Measurements from ENCODE around the gene MANBA.

DNA sequence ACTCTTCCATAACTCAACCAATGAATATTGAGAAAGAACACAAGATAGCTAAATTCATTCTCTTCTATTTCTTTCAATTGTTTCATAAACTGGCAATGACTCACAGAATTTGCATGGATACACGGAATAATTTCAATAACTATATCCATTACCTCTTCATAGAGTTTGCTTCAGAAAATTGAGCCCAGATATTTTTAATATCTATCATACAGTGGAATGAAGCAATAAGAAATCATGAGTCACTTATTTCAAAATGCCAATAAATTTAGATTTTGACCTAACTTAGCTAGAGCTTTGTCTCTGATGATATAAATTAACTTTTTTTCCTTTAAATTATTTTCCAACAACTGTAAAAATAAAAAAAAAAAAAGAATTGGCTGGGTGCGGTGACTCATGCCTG is 22.2 kb upstream of the MANBA start:
- TF ChIP-seq CTCF (IDR thresholded peaks at IDR 0.05 in 4 of 5, conservative IDR thresholded peaks at IDR 0.05 in 1 of 5) (no peak), POLR2A (IDR thresholded peaks at IDR 0.05) (no peak)
